SK-N-SH treated with all-trans-retinoic acid at 6 μM for 48 hours (cell line): ENCODE results near the gene FCHO1.

ENCODE experiments used
- ATAC-seq: fragments of 200-7000 bp; cut with Tn5 transposase; 3 replicates; pipeline ENCODE4 v1.9.1; 2020; ENCODE audit warnings: mild to moderate bottlenecking, moderate library complexity
- BACH2 ChIP-seq: fragments of 250-450 bp; sonication (Bioruptor Pico); IDR thresholded peaks from 2 replicates; pipeline ENCODE4 v1.9.0; 2021; ENCODE audit warnings: mild to moderate bottlenecking, borderline replicate concordance
- CREB5 ChIP-seq: fragments of 250-450 bp; sonication (Bioruptor Pico); IDR thresholded peaks from 2 replicates; pipeline ENCODE4 v1.5.1; 2020; ENCODE audit warnings: low read depth, mild to moderate bottlenecking, moderate library complexity
- CSDC2 ChIP-seq: fragments of 250-450 bp; sonication (Bioruptor Pico); IDR thresholded peaks from 2 replicates; pipeline ENCODE4 v1.5.0; 2020; ENCODE audit warnings: mild to moderate bottlenecking, moderate library complexity
- GLIS3 ChIP-seq: fragments of 250-450 bp; sonication (Bioruptor Pico); IDR thresholded peaks from 2 replicates; pipeline ENCODE4 v1.5.0; 2020; ENCODE audit warnings: mild to moderate bottlenecking, moderate library complexity
- PPARA ChIP-seq: fragments of 250-450 bp; sonication (Bioruptor Pico); IDR thresholded peaks from 2 replicates; pipeline ENCODE4 v1.5.0; 2020; ENCODE audit warnings: mild to moderate bottlenecking, borderline replicate concordance
- SNAI2 ChIP-seq: fragments of 250-450 bp; sonication (Bioruptor Pico); IDR thresholded peaks from 2 replicates; pipeline ENCODE4 v1.5.0; 2020; ENCODE audit warnings: mild to moderate bottlenecking, moderate library complexity
- TCF4 ChIP-seq: fragments of 250-450 bp; sonication (Bioruptor Pico); IDR thresholded peaks from 2 replicates; pipeline ENCODE4 v1.8.0; 2021; ENCODE audit warnings: mild to moderate bottlenecking, moderate library complexity, borderline replicate concordance
- TOX ChIP-seq: fragments of 250-450 bp; sonication (Bioruptor Pico); IDR thresholded peaks from 2 replicates; pipeline ENCODE4 v1.8.0; 2021; ENCODE audit warnings: mild to moderate bottlenecking, moderate library complexity, borderline replicate concordance
- TSHZ2 ChIP-seq: fragments of 250-450 bp; sonication (Bioruptor Pico); IDR thresholded peaks from 2 replicates; pipeline ENCODE4 v1.5.0; 2020; ENCODE audit warnings: mild to moderate bottlenecking, moderate library complexity
- ZC3H10 ChIP-seq: fragments of 250-450 bp; sonication (Bioruptor Pico); IDR thresholded peaks from 2 replicates; pipeline ENCODE4 v1.5.1; 2021; ENCODE audit warnings: mild to moderate bottlenecking, moderate library complexity
- ZFP3 ChIP-seq: fragments of 250-450 bp; sonication (Bioruptor Pico); IDR thresholded peaks from 2 replicates; pipeline ENCODE4 v1.5.0; 2020; ENCODE audit warnings: mild to moderate bottlenecking, moderate library complexity
- ZFP30 ChIP-seq: fragments of 450-650 bp; formaldehyde crosslinking; IDR thresholded peaks from 2 replicates; pipeline ENCODE4 v1.5.0; 2022; ENCODE audit warnings: mild to moderate bottlenecking, moderate library complexity
- ZNF565 ChIP-seq: fragments of 450-650 bp; formaldehyde crosslinking; conservative IDR thresholded peaks from 2 replicates; pipeline ENCODE4 v1.5.0; 2020; ENCODE audit warnings: low read depth, mild to moderate bottlenecking, moderate library complexity
- ZNF70 ChIP-seq: fragments of 450-650 bp; formaldehyde crosslinking; IDR thresholded peaks from 2 replicates; pipeline ENCODE4 v1.5.0; 2020; ENCODE audit warnings: mild to moderate bottlenecking, moderate library complexity
- TF ChIP-seq, protein P1 (sequence below): fragments of 250-450 bp; sonication (Bioruptor Pico); IDR thresholded peaks from 2 replicates; pipeline ENCODE4 v1.8.0; 2020; ENCODE audit warnings: mild to moderate bottlenecking, moderate library complexity, borderline replicate concordance
- TF ChIP-seq, protein P2 (sequence below): fragments of 250-450 bp; sonication (Bioruptor Pico); IDR thresholded peaks from 2 replicates; pipeline ENCODE4 v1.5.1; 2021; ENCODE audit warnings: mild to moderate bottlenecking, moderate library complexity
- TF ChIP-seq, protein P3 (sequence below): fragments of 250-450 bp; sonication (Bioruptor Pico); IDR thresholded peaks from 2 replicates; pipeline ENCODE4 v1.8.0; 2021; ENCODE audit warnings: low read depth, mild to moderate bottlenecking, moderate library complexity, borderline replicate concordance

FCHO1 gene

GRCh38 chr19:17836530-17836929 lies 85.3 kb downstream of the FCHO1 start:
- ATAC-seq: no peak
- TF ChIP-seq TOX (no peak), ZNF70 (CRISPR knock-in tag) (no peak), ZFP30 (CRISPR knock-in tag) (no peak), ZNF565 (CRISPR knock-in tag) (no peak), GLIS3 (CRISPR knock-in tag) (no peak)
- TF ChIP-seq, protein P1, sequence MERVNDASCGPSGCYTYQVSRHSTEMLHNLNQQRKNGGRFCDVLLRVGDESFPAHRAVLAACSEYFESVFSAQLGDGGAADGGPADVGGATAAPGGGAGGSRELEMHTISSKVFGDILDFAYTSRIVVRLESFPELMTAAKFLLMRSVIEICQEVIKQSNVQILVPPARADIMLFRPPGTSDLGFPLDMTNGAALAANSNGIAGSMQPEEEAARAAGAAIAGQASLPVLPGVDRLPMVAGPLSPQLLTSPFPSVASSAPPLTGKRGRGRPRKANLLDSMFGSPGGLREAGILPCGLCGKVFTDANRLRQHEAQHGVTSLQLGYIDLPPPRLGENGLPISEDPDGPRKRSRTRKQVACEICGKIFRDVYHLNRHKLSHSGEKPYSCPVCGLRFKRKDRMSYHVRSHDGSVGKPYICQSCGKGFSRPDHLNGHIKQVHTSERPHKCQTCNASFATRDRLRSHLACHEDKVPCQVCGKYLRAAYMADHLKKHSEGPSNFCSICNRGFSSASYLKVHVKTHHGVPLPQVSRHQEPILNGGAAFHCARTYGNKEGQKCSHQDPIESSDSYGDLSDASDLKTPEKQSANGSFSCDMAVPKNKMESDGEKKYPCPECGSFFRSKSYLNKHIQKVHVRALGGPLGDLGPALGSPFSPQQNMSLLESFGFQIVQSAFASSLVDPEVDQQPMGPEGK (CRISPR knock-in tag): no peak
- TF ChIP-seq, protein P2, sequence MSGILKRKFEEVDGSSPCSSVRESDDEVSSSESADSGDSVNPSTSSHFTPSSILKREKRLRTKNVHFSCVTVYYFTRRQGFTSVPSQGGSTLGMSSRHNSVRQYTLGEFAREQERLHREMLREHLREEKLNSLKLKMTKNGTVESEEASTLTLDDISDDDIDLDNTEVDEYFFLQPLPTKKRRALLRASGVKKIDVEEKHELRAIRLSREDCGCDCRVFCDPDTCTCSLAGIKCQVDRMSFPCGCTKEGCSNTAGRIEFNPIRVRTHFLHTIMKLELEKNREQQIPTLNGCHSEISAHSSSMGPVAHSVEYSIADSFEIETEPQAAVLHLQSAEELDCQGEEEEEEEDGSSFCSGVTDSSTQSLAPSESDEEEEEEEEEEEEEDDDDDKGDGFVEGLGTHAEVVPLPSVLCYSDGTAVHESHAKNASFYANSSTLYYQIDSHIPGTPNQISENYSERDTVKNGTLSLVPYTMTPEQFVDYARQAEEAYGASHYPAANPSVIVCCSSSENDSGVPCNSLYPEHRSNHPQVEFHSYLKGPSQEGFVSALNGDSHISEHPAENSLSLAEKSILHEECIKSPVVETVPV (CRISPR knock-in tag): no peak

DNA sequence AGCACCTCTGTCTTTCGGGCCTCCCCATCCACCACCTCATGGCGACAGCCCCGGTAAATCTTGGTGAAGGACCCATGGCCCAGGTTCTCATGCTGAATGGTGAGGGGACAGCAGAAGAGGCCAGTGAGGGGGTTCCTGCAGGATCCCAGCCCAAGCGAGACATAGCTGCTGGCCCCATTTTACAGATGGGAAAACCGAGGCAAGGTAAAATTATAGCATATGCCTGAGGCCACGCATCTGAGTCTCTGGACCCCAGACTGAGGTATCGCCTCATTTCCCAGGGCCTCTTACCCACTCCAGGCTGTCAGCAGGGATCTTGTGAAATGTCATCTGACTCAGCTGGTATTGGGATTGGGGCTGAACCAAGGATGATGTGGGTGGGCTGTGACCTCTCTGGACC lies 86.7 kb downstream of the FCHO1 start:
- no peak for ATAC-seq
- TF ChIP-seq TCF4 (CRISPR knock-in tag) (no peak), BACH2 (CRISPR knock-in tag) (no peak), ZNF70 (CRISPR knock-in tag) (no peak), ZNF565 (CRISPR knock-in tag) (no peak), PPARA (no peak), TSHZ2 (no peak), GLIS3 (CRISPR knock-in tag) (no peak), ZC3H10 (CRISPR knock-in tag) (no peak), SNAI2 (CRISPR knock-in tag) (no peak), CSDC2 (CRISPR knock-in tag) (no peak), CREB5 (CRISPR knock-in tag) (no peak), ZFP3 (CRISPR knock-in tag) (no peak), TOX (no peak)
- TF ChIP-seq, protein P1 (CRISPR knock-in tag): no peak
- TF ChIP-seq, protein P3, sequence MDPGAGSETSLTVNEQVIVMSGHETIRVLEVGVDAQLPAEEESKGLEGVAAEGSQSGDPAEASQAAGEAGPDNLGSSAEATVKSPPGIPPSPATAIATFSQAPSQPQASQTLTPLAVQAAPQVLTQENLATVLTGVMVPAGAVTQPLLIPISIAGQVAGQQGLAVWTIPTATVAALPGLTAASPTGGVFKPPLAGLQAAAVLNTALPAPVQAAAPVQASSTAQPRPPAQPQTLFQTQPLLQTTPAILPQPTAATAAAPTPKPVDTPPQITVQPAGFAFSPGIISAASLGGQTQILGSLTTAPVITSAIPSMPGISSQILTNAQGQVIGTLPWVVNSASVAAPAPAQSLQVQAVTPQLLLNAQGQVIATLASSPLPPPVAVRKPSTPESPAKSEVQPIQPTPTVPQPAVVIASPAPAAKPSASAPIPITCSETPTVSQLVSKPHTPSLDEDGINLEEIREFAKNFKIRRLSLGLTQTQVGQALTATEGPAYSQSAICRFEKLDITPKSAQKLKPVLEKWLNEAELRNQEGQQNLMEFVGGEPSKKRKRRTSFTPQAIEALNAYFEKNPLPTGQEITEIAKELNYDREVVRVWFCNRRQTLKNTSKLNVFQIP: no peak
